ENCODE measurements around the gene STK4. TPM values are rescaled to one million over a fixed set of nuclear protein-coding genes. Genes with fewer than 3 reads are reported as not detected.

The STK4 gene
- total RNA-seq, 1 experiment from 2014 or later = 43.0 TPM

- Histone ChIP-seq H3K79me2 (ENCODE audit: insufficient read depth, low read length) (no peaks in the 10 kb centered on the region), H2BK120ac (ENCODE audit: low read depth, low read length, poor library complexity, severe bottlenecking) (no peak overlapping the region), H3K4ac (ENCODE audit: low read depth, low read length) (no peak overlapping the region), H2BK5ac (ENCODE audit: insufficient read length, low read length) (no peak overlapping the region), H3K4me2 (ENCODE audit: insufficient read depth, insufficient read length, low read length) (no peak overlapping the region), H2BK12ac (ENCODE audit: insufficient read length, low read depth, low read length) (no peak overlapping the region), H2AFZ (ENCODE audit: low read length) (no peak overlapping the region), H4K8ac (replicated peaks; ENCODE audit: insufficient read length, low read depth, low read length) (no peak overlapping the region), H4K5ac (ENCODE audit: insufficient read length, low read depth, low read length) (no peak overlapping the region), H4K20me1 (ENCODE audit: control insufficient read depth, insufficient read depth, insufficient read length) (no peaks in the 10 kb centered on the region), H3K56ac (ENCODE audit: insufficient read length, low read depth, low read length) (no peak overlapping the region), H3K23me2 (ENCODE audit: insufficient read length, low read depth, low read length, poor library complexity, severe bottlenecking) (no peaks in the 10 kb centered on the region), H3K23ac (ENCODE audit: insufficient read length, low read depth, low read length) (no peak overlapping the region), H3K9ac (ENCODE audit: extremely low read depth, insufficient read length, low read length) (no peak overlapping the region), H2BK20ac (ENCODE audit: low read depth, low read length, poor library complexity, severe bottlenecking) (no peak overlapping the region), H3K4me1 (ENCODE audit: insufficient read depth, low read length) (no peaks in the 10 kb centered on the region), H4K91ac (ENCODE audit: insufficient read length, low read depth, low read length) (no peak overlapping the region), H3K9me3 (ENCODE audit: control insufficient read depth, low read depth, low read length) (no peaks in the 10 kb centered on the region), H3K14ac (ENCODE audit: insufficient read depth, low read length) (no peak overlapping the region), H3T11ph (ENCODE audit: low read length) (no peak overlapping the region), H3K79me1 (ENCODE audit: insufficient read depth, low read depth, low read length, poor library complexity, severe bottlenecking) (no peaks in the 10 kb centered on the region), H3K27ac (ENCODE audit: insufficient read length, low read depth, low read length) (no peak overlapping the region), H2AK5ac (ENCODE audit: insufficient read length, low read length) (no peak overlapping the region), H2BK15ac (ENCODE audit: low read depth, low read length) (no peak overlapping the region), H3K18ac (ENCODE audit: insufficient read length, low read depth, low read length) (no peak overlapping the region), H3K27me3 (ENCODE audit: insufficient read depth, low read length) (no peaks in the 10 kb centered on the region)
- no peaks in the 10 kb centered on the region for H3K27me3 Mint-ChIP-seq (ENCODE audit: low read depth)
- WGBS (ENCODE audit: extremely low coverage, insufficient read length, low lambda C conversion rate) = no CpG with 5 or more reads among the region's 3 CpGs
- H3K27ac Mint-ChIP-seq = peak overlapping the region; percentile 39 to 52 (median 48); a peak in 2 of 7 replicates
- no peak for DNase-seq
- peaks cover 10 to 45% (median 40%) of the 10 kb centered on the region in 3 experiments for H3K36me3 Mint-ChIP-seq (ENCODE audit: insufficient read depth in 1 of 3, low read depth in 3 of 3)
- no peak overlapping the region for H3K4me3 Mint-ChIP-seq
- TF ChIP-seq CTCF (conservative IDR thresholded peaks at IDR 0.05) = no peak
- H3K4me1 Mint-ChIP-seq = peaks cover 3 to 17% of the 10 kb centered on the region in 2 experiments
- no peaks in the 10 kb centered on the region for H3K9me3 Mint-ChIP-seq
Observed at GRCh38 chr20:44993343-44993742, 27.0 kb downstream of the STK4 start.

All from H9 (cell line).